Fibroblast of skin of scalp (primary cell): ENCODE measurements around the gene SPTY2D1.
"Not testable (repeated sequence)": the region's sequence is repeated elsewhere in the genome, so short reads cannot be mapped to it uniquely, and the experiment has no call there.

Source experiments
- DNase-seq: peaks from one replicate; pipeline ENCODE4 v3.0.0-alpha.2; 2013

The SPTY2D1 gene

DNA sequence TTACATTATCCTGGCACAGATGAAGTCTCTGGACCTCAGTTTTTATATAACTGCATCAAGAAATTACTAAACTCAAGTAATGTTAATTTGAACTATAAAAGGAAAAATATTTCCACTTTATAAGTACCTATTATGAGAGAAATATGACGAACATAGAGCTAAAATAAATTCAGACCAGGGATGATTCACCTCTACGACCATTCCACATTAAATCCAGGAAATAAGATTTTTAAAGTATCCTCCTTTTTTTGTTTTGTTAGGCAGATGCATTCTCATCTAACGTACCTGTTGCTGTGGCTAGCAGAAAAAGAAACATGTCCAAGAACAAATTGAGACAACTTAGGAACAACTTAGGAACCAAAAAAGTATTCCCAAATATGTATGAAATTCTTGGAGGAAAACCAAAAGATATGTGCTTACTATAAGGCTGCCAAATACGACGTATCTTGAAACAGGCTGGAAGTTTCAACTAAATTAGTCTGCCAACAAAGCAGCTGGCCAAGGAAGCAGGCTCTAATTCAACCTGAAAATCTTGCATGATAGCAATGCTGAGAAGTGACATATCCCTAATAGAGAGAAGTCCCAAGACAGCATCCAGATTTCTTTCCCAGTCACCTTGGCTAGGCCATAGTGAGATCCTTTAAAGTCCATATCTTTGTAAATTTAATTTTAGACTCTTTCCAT, 15.7 kb downstream of the SPTY2D1 start:
- DNase-seq: peak; percentile 22

DNA sequence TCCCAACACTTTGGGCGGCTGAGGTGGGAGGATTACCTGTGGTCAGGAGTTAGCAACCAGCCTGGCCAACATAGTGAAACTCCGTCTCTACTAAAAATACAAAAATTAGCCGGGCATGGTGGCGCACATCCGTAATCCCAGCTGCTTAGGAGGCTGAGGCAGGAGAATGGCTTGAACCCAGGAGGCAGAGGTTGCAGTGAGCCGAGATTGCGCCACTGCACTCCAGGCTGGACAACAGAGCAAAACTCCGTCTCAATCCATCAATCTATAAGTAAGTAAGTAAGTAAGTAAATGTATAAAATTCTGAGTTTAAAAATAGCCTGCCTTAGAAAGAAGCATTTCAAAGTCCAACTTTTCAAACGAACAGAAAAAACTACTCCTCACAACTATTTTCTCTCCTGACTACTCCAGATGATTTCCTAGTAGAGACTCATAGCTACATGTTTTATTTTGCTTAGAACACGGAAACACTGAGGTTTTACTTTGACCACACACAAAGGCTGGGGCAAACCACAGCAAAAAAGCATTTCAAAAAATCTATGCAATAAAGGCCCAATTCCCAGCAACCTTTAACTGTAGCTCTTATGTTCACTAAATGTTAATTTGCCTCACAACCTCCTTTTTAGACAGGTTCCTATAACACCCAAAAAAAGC, 16.3 kb downstream of the SPTY2D1 start:
- DNase-seq: peak; percentile 38

DNA sequence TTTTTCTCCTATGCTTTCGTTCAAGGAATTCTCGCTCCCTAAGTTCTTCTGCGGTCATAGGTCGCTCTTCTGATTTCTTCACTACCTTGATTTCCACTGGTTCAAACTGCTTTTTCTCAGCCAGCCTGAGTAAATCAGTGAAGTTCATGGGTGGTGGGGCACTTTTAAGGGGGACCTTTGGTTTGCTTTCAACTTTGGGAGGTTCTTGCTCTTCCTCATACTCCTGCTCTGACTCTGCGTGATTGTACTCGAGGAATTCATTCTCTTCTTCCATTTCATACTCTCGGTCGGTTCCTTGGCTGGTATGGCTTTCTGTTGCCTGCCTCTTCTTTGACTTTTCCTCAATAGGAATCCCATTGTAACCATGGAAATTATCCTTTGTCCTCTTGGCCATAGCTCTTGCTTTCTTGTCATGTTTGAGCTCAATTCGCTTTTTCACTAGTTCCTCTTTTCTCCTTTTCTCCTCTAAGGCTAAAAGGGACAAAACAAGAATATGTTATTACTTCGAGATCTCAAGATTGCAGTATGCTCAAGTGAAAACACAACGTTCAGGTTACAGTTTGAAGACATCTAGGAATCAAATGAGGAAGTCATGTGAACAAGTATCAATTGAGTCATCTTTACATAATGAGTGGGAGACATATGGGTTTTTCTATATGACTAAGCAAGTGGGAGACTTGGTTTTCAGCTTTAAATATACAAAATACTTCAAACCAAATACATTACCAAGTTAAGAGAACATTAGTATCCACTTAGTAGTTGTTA, 18.3 kb downstream of the SPTY2D1 start:
- DNase-seq: no peak

DNA sequence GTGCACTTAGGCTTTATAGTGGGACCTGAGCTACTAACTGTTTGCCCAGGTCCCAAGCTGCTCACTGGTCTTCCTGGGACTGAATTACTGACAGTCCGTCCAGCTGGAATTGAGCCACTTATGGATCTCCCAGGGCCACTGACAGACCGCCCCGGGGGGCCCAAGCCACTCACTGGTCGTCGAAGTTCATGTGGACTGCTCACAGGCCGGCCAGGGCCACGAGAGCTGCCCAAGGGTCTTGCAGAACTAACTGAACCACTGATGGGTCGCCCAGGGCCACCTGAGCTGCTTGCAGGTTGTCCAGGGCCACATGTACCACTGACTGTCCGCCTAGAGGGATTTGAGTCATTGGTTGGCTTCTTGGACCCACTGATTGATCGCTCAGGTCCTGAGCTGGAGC, 19.5 kb downstream of the SPTY2D1 start:
- no peak for DNase-seq

DNA sequence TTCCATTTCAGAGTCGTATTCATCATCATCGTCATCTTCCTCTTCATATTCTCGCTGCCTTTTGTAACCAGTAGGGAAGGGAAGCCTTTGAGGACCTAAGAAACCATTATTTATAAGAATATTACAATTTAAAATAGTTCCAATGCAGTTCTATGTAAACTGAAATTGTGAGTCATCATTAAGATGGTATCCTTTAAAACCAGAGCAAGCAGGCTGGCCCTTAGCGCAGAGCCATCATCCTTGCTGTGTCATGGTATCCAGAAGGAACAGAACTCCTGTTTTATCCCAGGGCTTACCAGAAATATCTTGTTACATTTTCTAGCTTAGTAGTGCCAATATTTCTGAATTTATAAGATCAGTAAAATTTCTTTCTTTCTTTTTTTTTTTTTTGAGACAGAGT, 21.7 kb downstream of the SPTY2D1 start:
- DNase-seq: no peak

DNA sequence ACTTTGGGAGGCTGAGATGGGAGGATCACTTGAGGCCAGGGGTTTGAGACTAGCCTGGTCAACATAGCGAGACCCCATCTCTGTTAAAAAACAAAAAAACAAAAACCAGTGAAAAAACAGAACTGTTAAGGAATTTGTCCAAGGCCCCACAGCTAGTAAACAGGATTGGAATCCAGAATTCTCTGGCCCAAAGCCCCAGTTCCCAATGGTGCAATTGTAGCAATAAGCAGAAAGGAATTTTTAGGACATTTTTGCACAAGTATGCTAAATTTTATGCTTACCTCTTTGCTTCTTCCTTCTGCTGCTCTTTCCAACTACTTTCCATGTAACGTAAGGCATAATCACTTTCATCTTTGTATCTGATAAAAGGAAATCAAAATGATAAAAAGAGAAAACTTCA, 22.9 kb downstream of the SPTY2D1 start:
- DNase-seq: no peak

DNA sequence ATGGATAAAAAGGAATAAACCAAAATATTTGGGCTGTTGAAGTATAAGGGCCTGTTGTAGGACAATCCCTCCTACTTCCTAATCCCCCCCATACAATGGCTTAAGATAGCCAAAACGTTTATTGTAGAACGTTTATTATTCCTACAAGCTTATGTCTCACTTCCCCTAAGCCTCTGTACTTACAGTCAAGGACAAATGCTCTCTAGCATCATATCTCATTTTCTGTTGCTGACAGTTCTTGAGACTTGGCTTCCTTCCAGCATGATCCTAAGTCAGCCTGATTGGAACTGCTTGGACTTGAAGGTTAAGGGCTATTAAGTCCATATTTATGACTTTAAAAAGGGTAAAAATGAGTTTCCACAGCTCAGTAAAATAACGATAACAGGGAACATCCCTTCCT, 25.8 kb downstream of the SPTY2D1 start:
- DNase-seq: no peak

DNA sequence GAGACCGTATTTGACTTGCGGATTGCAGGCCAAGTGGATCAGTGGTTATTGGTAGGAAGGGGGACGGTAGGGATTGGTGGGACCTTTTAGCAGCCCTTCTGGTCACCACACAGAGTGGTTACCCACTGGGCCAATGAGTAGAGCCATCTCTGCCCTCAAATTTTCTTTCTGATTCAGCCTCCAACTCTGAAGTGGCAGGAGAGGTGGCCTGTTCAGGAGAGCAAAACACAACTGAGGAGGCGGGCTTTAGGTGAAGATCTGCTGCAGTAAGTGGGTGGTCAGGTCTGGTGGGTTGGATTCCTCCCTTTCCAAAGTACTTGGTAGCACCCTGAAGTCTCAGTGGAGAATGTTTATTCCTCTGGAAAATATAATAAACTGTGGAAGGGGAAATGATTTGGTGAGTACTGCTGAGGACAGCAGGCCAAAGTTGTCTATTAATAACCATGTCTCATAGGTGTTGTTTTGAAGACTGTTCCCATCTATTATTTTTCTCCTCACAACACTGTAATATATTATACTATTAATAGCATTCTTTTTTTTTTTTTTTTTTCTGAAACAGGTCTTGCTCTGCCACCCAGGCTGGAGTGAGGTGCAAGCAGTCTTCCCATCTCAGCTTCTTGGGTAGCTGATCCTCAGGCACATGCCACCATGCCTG, 33.1 kb downstream of the SPTY2D1 start:
- no peak for DNase-seq

DNA sequence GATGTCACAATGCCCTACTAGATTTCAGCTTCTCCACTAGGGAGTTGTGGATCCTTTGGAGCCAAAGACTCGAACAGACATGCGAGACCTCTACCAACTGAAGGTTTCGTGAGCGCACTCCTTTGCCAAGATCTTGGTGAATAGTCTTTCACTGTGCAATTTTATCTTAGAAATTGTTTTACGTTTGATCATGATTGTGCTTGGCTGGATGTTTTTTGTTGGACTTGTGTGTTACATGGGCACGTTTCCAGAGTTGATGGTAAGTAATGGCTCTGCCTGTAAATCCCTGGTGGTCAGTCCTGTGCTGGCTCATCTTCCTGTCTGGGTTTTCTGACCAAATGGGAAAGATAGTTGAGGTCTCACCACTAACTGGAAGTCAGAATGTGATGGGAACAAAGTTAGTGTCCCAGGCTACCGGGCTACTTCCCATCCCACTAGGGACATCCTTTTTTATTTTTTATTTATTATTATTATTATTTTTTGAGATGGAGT, 34.4 kb downstream of the SPTY2D1 start, which contains the start of gene MISFA:
TSS of gene MISFA (plus strand) at position 51 of the 492 bp plus-strand sequence. CDS start at position 191, 140 bp downstream.
- DNase-seq: peak; percentile 16

DNA sequence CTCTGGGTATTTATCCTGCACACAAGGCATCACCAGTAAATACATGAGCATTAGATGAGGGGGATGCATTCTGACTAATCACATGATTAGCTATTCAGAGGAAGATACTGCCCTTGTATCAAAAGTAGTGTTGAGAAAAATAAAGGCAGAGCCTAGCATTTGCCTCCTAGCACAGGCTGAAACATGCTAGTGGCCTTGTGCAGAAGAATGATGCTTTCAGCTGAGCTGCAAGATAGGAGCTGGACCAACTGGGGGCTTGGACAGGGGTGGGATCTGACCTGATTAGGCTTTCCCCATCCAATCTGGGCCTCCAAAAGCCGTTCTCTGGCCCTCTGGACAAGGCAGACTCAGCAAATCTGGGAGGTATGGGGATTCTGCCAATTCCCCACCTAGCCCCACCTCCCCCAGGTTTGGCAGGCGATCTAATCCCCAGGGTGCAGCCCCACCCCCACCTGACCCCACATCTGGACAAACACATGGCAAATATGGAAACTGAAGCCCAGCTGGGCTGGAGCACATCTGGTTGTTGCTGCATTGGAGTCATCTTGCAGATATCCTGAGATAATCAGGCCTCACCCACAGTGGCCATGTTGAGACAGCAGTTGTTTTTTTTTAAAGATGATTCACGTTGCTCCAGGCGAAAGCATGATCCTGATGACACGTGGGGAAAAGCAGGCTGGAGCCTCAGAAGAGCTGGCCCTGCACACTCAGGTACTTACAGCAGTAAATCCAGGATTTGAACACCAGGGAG, 39.0 kb downstream of the SPTY2D1 start:
- no peak for DNase-seq

DNA sequence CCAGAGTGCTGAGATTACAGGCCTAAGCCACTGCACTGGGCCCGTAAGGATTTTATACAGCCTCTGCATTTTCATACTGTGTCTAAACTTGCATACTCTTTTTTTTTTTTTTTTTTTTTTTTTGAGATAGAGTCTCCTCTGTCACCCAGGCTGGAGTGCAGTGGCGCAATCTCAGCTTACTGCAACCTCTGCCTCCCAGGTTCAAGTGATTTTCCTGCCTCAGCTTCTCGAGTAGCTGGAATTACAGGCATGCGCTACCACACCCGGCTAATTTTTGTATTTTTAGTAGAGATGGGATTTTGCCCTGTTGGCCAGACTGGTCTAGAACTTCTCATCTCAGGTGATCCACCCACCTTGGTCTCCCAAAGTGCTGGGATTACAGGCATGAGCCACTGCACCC, 40.1 kb downstream of the SPTY2D1 start:
- not testable (repeated sequence) for DNase-seq

DNA sequence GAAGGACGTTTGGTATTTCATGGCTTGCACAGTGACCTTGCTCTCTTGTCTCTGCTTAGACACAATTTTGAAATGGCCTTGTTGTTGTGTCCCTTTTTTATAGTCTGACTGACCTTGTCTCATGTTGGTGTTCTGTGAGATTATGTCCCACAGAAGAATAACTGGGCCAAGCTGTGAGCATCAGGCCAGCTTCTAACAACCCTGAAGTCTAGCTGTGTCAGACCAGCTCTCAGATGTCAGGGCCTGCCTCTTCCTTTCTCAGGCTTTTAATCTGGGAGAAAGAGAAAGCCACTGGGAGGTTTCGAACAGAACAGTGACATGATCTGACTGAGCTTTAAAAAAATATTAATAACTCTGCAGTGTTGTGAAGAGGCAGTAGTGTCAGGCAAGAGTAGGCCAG, 43.6 kb downstream of the SPTY2D1 start:
- no peak for DNase-seq

DNA sequence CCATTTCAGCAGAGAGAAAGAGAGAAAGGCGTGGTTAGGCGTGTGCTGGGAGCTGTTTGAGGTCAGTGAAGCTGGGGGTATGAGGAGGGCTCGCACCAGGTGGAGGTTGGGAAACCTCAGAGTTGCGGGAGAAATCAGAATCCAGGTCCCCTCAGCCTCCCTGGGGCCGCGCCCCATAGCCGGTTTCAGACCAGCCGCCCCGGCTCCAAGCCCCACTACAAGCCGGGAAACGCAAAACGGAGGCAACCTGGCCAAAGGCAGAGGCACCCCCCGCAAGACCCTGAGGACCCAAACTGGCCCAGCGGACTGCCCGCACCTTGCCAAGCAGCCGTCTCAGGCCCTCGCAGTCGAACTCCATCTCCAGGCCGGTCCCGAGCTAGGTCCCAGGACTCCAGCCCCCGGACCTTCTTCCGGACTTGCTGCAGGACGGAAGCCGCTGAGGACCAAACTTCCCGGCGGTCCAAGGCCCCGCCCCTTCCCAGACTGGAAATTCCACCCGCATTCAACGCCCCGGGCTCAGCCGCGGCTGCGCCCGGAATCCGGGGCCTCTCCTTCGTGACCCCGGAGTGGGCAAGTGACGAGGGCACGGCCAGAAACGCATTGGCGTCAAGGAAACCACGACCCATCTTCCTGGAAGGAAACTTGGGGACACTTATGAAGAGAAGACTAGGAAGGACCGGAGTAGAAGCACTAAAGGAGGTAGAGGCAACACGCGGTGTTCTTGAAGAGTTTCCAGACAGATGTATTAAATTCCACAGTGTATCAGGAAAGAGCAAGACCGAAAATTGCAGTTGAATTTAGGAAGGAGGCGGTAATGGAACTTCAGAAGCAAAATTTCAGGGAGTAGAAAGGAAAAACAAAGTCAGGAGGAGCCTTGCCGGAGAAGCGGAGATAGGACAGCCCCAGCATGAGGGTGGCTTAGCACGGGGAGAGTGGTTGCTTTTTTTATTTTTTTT, 45.6 kb downstream of the SPTY2D1 start, which contains the start of gene UEVLD:
TSS of gene UEVLD (minus strand) at position 438 of the 956 bp plus-strand sequence. CDS start at position 358, 80 bp downstream.
- DNase-seq: peak; percentile 91

DNA sequence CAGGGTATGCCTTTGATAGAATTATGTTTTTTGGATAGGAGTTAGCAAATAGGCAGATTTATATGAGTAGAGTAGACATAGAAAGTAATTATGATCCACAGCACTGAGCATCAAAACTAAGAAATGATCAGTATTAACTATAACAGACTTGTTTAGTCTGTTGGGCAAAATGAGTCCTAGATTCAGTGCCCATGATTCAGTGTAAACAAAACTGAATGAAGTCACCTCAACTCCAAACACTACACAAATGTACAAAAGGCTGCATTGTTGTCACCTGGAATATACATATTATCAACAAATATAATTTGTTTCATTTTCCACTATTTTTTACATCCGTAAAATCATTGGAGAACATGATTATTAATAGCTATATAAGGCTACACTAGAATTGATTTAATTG, 52.3 kb downstream of the SPTY2D1 start:
- no peak for DNase-seq

DNA sequence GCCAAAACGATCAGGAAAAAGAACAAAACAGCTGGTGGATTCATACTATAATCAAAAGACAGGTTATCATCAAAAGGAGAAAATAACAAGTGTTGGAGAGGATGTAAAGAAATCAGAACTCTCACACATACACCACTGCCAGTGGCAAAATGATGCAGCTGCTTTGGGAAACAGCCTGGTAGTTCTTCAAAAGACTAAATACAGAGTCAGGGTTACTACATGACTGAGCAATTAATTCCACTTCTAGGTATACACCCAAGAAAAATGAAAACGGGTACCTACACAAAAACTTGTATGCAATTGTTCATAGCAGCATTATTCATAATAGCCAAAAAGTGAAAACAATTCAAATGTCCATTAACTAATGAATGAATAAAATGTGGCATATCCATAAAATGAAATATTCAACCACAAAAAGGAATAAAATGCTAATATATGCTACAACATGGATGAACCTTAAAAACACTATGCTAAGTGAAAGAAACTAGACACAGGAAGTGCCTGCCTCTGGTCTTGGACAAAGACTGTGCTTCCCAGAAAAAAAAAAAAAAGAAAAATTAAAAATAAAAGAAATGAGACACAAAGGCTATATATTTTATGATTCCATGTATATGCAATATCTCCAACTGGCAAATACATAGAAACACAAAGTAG, 53.9 kb downstream of the SPTY2D1 start:
- no peak for DNase-seq

DNA sequence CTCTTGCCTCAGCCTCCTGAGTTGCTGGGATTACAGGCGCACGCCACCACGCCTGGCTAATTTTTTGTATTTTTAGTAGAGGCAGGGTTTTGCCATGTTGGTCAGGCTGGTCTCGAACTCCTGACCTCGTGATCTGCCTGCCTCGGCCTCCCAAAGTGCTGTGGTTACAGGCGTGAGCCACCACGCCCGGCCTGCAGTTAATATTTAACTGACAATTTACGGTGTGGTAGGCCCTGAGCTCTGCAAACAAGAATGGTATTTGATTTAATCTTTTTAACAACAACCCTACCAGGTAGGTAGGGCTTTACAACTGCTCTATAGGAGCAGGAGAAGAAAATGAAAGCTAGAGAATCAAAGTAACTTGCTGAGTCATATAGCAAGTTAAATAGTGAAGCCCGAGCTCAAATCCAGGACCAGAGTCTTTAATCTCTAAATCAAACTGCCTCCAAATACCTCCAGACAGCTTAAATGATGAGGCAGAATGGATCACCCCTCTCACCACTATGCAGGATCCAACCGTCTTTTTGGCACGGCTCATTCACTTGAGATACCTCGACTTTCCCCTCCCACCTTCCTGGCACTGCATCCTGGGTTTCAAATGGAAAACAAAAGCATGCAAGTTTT, 55.1 kb downstream of the SPTY2D1 start:
- DNase-seq: no peak

DNA sequence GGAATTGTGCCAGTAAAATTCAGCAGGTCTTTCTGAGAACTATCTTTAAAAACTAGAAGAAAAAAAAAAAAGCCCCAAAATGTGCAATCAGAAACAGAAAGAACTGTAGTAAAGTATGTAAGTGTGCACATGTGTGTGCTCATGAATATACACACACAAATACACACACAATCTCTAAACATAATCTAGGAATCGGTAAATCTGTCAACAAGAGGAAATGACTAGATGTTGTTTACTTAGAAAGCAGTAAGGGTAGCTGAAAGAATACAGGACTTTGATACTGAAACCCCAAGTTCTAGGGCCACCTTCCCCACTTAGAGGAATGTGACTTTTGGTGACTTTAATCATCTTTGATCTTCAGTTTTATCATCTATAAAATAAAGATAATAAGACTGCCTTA, 58.8 kb downstream of the SPTY2D1 start:
- no peak for DNase-seq

DNA sequence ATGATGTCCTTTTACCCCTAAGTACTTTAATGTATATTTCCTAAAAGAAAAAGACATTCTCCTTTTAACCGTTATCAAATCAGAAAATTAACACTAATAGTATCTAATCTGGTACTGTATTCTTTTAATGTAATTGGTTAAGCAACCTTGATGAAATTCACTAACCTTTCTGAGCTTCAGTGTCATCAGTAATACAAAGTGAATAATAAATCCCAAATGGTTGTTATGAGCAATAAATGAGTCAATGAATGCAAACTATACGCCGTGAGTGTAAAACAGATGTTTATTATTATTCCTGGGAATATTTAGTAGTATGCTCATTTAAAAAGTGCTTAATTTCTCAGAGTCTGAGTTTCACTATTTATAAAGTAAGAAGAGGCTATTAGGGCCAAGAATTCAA, 67.1 kb downstream of the SPTY2D1 start:
- DNase-seq: peak; percentile 20

DNA sequence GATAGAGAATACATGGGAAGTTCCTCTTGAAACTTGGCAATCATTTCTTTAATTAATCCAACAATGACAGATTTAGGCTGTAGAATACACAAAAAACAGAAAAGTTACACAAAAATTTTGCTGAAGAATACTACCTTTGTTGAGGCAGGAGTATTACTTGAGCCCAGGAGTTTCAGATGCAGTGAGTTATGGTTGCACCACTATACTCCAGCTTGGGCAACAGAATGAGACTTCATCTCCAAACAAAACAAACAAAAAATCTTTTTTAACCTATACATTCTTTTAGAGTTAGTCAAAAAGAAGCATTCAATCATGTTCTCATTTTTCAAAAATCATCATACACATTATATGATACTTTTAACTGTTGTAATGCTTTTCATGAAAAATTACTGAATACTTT, 67.7 kb downstream of the SPTY2D1 start:
- DNase-seq: peak; percentile 21

DNA sequence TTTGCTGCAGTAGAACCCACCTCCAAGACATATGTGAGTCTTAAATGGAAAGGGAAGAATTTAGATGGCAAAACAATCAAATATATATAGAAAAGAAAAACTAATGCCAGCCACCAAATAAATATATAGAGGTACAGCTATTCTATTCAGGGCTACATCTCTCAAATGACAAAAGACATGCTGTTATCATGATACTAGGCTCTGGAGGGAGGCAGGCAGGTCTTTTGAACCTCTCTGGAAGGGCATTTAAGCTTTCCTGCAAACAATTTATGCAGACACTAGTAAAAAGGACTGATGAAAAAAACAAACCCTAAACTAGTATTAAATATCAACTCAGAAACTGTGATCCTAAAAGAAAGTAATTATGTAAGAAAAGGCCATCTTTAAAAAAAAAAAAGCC, 70.0 kb downstream of the SPTY2D1 start:
- DNase-seq: no peak
